Spleen (tissue), 13 donors: ENCODE data around the gene FRMD1. TPM values are rescaled to one million over a fixed set of nuclear protein-coding genes. Genes with fewer than 3 reads are reported as not detected.

Source experiments
- DNase-seq: peaks from one replicate; pipeline ENCODE4 v3.0.0-alpha.2; 2020
- H3K27ac ChIP-seq, 8 donors: fragments of 200-600 bp; sonication (generic) in 7 of 8; 1 replicate in 4 of 8; 2 replicates in 4 of 8; pipeline versions ENCODE4 v1.5.0 to v1.8.0; 2016 to 2021; ENCODE audit warnings: inconsistent platforms in 4 of 8, mild to moderate bottlenecking in 4 of 8, moderate library complexity in 1 of 8
- H3K27me3 ChIP-seq, 7 donors: fragments of 200-600 bp; sonication (generic) in 6 of 7; replicated peaks in 1 of 7; 1 replicate in 4 of 7; 2 replicates in 3 of 7; pipeline versions ENCODE4 v1.5.0 to v1.8.0; 2016 to 2021; ENCODE audit warnings: inconsistent platforms in 3 of 7, mild to moderate bottlenecking in 1 of 7
- H3K36me3 ChIP-seq, 6 donors: fragments of 200-600 bp; sonication (generic) in 5 of 6; 1 replicate in 4 of 6; 2 replicates in 2 of 6; pipeline versions ENCODE4 v1.5.0 to v1.8.0; 2016 to 2021; ENCODE audit warnings: inconsistent platforms in 2 of 6
- H3K4me1 ChIP-seq, 6 donors: fragments of 200-600 bp; sonication (generic) in 5 of 6; 1 replicate in 3 of 6; 2 replicates in 3 of 6; pipeline versions ENCODE4 v1.5.0 to v1.8.0; 2016 to 2021; ENCODE audit warnings: inconsistent platforms in 3 of 6
- H3K4me3 ChIP-seq, 8 donors: fragments of 200-600 bp; sonication (generic) in 7 of 8; 1 replicate in 4 of 8; 2 replicates in 4 of 8; pipeline versions ENCODE4 v1.5.0 to v1.8.0; 2016 to 2021; ENCODE audit warnings: inconsistent platforms in 4 of 8, mild to moderate bottlenecking in 4 of 8, moderate library complexity in 2 of 8
- H3K9me3 ChIP-seq, 8 donors: fragments of 200-600 bp; sonication (generic) in 7 of 8; 1 replicate in 4 of 8; 2 replicates in 4 of 8; pipeline versions ENCODE4 v1.5.0 to v1.8.0; 2016 to 2021; ENCODE audit warnings: inconsistent platforms in 4 of 8
- CTCF ChIP-seq, 11 experiments: fragments of 200-600 bp in 7 of 11; fragments of 450-650 bp in 4 of 11; sonication (generic) in 4 of 11; IDR thresholded peaks in 8 of 11; conservative IDR thresholded peaks in 3 of 11; 1 replicate in 7 of 11; 2 replicates in 4 of 11; pipeline versions ENCODE4 v1.4.0 to v1.8.0; 2016 to 2021; ENCODE audit warnings: antibody characterized with exemption in 11 of 11, inconsistent platforms in 4 of 11, mild to moderate bottlenecking in 1 of 11
- POLR2A ChIP-seq, 3 donors: fragments of 450-650 bp; IDR thresholded peaks; one replicate each; pipeline ENCODE4 v1.5.1; 2017; ENCODE audit warnings: antibody characterized with exemption in 3 of 3, mild to moderate bottlenecking in 1 of 3
- POLR2AphosphoS5 ChIP-seq, 3 donors: sonication (generic); formaldehyde crosslinking; IDR thresholded peaks; one replicate each; pipeline ENCODE4 v1.5.1; 2017; ENCODE audit warnings: antibody characterized with exemption in 3 of 3
- WGBS, 5 donors: extraction: QIAGEN DNeasy Blood & Tissue Kit in 3 of 5; methylation state at CpG; one replicate each; pipeline versions ENCODE4 v1.1.5 to v1.1.7; 2013 to 2018; 5-methylcytosine and 5-hydroxymethylcytosine counted together
- intact Hi-C: fragments of 100-400 bp; cut with DNase I; formaldehyde crosslinking; loops from one replicate; pipeline ENCODE4 v1.15.0; 2023; ENCODE audit warnings: low total_unique reads
- long read RNA-seq, 2 donors: transcript quantifications; one replicate each; lab custom pipeline, GENCODE V29; 2026
- polyA plus RNA-seq, 3 donors: library from polyadenylated mRNA; stranded (reverse); fragments of 200-250 nt; gene quantifications; one replicate each; pipeline ENCODE4 v1.2.1, GENCODE V29; 2013
- total RNA-seq, 7 donors: library from RNA; depleted of rRNA in 3 of 7; stranded (reverse); fragments of >200 nt in 3 of 7; fragmentation: NEBNext Ultra II Directional in 4 of 7; extraction: Animal tissue kit (Norgen Biotek cat#: 25700) in 4 of 7; gene quantifications; one replicate each; pipeline versions ENCODE4 v1.1.0 to v1.2.1, GENCODE V29; 2016 to 2021
- donor health status: healthy with polysubstance abuse.
- donor health status: DM: no; HTN: no; CAD: no; lungs with moderate emphysema.
- donor health status: DM: no; HTN: no; CAD: no.
- donor health status: Bipolar disorder and iron deficiency.
- donor health status: healthy.
- donor health status: DM: no; HTN: no; CAD: no.
- donor health status: DM: yes; HTN: yes; CAD: no.

The FRMD1 gene
- total RNA-seq: 1 to 10 TPM in 6 of 7 donors, under 1 TPM in 1; 0.59 to 9.5 (median 1.5) TPM
- 1 to 10 TPM in 1 of 3 donors, under 1 TPM in 2; 0.14 to 3.1 (median 0.33) TPM for polyA plus RNA-seq
- long read RNA-seq, donor 1: 0 reads
- long read RNA-seq, donor 2: 0 reads

DNA sequence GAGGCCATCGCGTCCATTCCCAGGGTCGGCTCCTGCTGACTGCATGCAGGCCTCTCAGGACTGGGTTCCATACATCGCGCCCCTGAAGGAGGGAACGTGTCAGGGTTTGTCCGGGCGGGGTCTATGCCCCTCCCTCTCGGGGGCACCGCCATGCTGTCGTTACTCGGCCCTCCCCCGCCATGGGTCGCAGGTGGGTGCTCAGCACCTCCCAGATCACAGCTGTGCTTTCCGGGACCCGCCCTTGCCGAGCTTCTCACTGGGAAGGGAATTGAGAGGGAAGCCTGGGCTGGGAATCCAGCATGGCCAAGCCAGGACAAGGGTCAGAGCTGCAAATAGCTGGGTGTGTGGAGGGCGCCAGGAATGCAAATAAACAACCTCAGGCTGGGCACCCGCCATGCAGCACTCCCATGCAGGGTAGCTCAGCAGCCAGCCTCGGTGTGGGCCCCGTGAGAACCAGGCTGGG, at the start of gene FRMD1:
Gene FRMD1 (minus strand): TSS at position 270 of the 463 bp plus-strand sequence. CDS start 118 bp downstream, at position 152.
- peak within 1 kb of the TSS in 1 of 8 donors; percentile 35 for H3K27ac ChIP-seq
- intact Hi-C loops: no loop called here
- H3K36me3 ChIP-seq: no peaks in the 10 kb centered on the region
- H3K4me3 ChIP-seq: no peak within 1 kb of the TSS
- TF ChIP-seq POLR2AphosphoS5 (IDR thresholded peaks at IDR 0.05): peak in 1 of 3 donors; percentile 34
- TF ChIP-seq CTCF (IDR thresholded peaks at IDR 0.05 in 8 of 11, conservative IDR thresholded peaks at IDR 0.05 in 3 of 11): no peak
- H3K27me3 ChIP-seq: no peaks in the 10 kb centered on the region
- WGBS, 5 donors: 72 to 90% (median 81%) methylated on average over 7 to 21 of the region's 21 CpGs
- H3K9me3 ChIP-seq: no peaks in the 10 kb centered on the region
- H3K4me1 ChIP-seq: peaks cover 0 to 25% (median 11%) of the 10 kb centered on the region in 6 donors
- DNase-seq: no peak

DNA sequence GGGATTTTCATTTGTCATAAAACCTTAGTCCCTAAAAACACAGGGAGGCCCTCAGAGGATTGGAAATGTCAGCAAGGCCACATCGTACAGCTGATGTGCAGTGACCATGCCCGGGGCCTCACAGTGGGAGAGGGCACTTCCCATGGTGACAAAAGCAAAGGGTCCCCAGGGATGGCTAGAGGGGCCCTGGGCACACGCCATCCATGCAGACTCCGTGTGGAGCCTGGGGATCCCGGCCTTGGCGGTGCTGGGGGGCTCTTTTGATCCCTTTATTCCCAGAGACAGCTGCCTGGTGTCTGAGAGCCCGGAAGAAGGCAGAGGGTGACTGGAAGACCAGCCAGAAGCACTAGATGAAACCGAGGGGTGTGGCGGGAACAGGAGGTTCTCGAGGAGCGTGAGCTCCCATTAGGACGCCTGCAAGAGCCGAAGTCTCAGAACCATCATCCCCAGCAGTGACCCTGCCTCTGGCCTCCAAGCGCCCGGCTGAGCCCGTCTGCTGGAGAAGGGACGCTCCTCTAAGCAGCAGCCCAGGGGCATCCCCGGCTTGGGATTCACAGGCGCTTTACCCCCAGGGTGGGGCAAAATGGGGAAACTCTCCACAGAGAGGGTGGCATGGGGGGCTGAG, 49.1 kb upstream of the FRMD1 start:
- WGBS, 5 donors: 86 to 95% (median 89%) methylated on average over 15 to 19 of the region's 19 CpGs
- Histone ChIP-seq H3K4me1 (peaks cover 0 to 14% (median 9%) of the 10 kb centered on the region in 6 donors), H3K27ac (no peak overlapping the region), H3K36me3 (no peaks in the 10 kb centered on the region), H3K9me3 (no peaks in the 10 kb centered on the region), H3K4me3 (no peak overlapping the region), H3K27me3 (peaks cover 0 to 31% (median 0%) of the 10 kb centered on the region in 7 donors)
- no peak for DNase-seq
- no peak for TF ChIP-seq POLR2AphosphoS5 (IDR thresholded peaks at IDR 0.05)
- TF ChIP-seq CTCF (IDR thresholded peaks at IDR 0.05 in 8 of 11, conservative IDR thresholded peaks at IDR 0.05 in 3 of 11): no peak
- intact Hi-C loops: no loop called here

DNA sequence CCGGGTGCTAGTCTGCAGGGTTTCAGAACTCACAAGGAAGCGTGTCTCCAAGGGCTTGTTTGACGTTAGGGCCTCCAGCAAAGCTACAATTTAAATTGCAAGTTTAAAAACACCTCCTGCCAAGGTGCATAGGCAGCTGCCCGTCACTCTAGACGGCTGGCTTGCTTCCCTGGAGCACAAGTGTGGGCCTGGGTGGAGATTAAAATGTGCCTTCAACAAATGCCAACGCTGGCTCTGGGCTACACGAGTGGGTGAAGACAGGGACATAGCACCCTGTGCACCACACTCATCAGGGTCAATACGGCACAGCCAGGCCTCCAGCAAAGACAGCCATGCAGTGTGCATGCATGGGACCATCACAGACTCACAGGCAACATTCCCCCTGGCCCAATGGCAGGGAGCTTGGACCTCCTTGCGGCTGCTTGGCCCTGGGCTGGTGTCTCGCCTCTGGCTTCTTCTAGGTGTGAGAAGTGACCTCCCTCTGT, 48.4 kb upstream of the FRMD1 start:
- Histone ChIP-seq H3K4me3 (no peak overlapping the region), H3K4me1 (peaks cover 0 to 9% (median 4%) of the 10 kb centered on the region in 6 donors), H3K27me3 (peaks cover 0 to 24% (median 0%) of the 10 kb centered on the region in 7 donors), H3K9me3 (no peaks in the 10 kb centered on the region), H3K36me3 (no peaks in the 10 kb centered on the region), H3K27ac (no peak overlapping the region)
- no peak for DNase-seq
- intact Hi-C loops: no loop called here
- TF ChIP-seq POLR2AphosphoS5 (IDR thresholded peaks at IDR 0.05) (no peak), CTCF (IDR thresholded peaks at IDR 0.05 in 8 of 11, conservative IDR thresholded peaks at IDR 0.05 in 3 of 11) (no peak), POLR2A (IDR thresholded peaks at IDR 0.05) (no peak)
- WGBS, 5 donors: 79 to 88% (median 81%) methylated on average over 6 to 10 of the region's 10 CpGs
